Panc1 (cell line): ENCODE results near the gene BCL2L12. TPM values are rescaled to one million over a fixed set of nuclear protein-coding genes. Genes with fewer than 3 reads are reported as not detected.

Experiments
- ATAC-seq: fragments of 200-7000 bp; cut with Tn5 transposase; 2 replicates; pipeline ENCODE4 v1.9.1; 2020; ENCODE audit warnings: mild to moderate bottlenecking, moderate library complexity
- BruUV-seq: library from RNA; stranded (reverse); fragments of 400-500 nt; replicated peaks from 2 replicates; lab custom pipeline; 2021; lab: Mats Ljungman, UMichigan
- CTCF ChIA-PET: fragments of 300-600 bp; sonication (Branson Sonifier 250); formaldehyde crosslinking; loops from one replicate; lab custom pipeline; 2022; ENCODE audit warnings: antibody characterized with exemption; lab: Charles Lee
- POLR2A ChIA-PET: fragments of 300-600 bp; sonication (Branson Sonifier 250); formaldehyde crosslinking; loops from one replicate; lab custom pipeline; 2022; ENCODE audit warnings: antibody characterized with exemption; lab: Charles Lee
- DNase-seq: peaks from one replicate; pipeline ENCODE4 v3.0.0-alpha.2; 2010; ENCODE audit warnings: low read depth, low spot score
- H3K27ac ChIP-seq: 2 replicates; pipeline ENCODE4 v1.5.1; 2011; ENCODE audit warnings: mild to moderate bottlenecking, low read length, inconsistent platforms
- H3K27me3 ChIP-seq: fragments of 200-500 bp; sonication (Bioruptor generic); 2 replicates; pipeline ENCODE4 v1.6.0; 2014; ENCODE audit warnings: low read length, inconsistent platforms; ENCODE audit not compliant: control insufficient read depth, insufficient read depth
- H3K36me3 ChIP-seq: fragments of 200-500 bp; sonication (Bioruptor generic); 2 replicates; pipeline ENCODE4 v1.5.1; 2014; ENCODE audit warnings: inconsistent platforms, mild to moderate bottlenecking, low read length, moderate library complexity; ENCODE audit not compliant: control insufficient read depth, insufficient read depth
- H3K4me1 ChIP-seq: 2 replicates; pipeline ENCODE4 v1.5.1; 2011; ENCODE audit warnings: inconsistent platforms, mild to moderate bottlenecking, low read length, moderate library complexity; ENCODE audit not compliant: control insufficient read depth, insufficient read depth
- H3K4me3 ChIP-seq, 2 experiments: 2 replicates each; pipeline ENCODE4 v1.5.1; 2011 to 2012; ENCODE audit warnings: low read depth in 2 of 2, low read length in 2 of 2, mild to moderate bottlenecking in 2 of 2, inconsistent platforms in 1 of 2, moderate library complexity in 1 of 2
- H3K9me3 ChIP-seq: fragments of 200-500 bp; sonication (Bioruptor generic); 2 replicates; pipeline ENCODE4 v1.5.1; 2014; ENCODE audit warnings: low read depth, mild to moderate bottlenecking, inconsistent platforms, low read length, moderate library complexity; ENCODE audit not compliant: control insufficient read depth, insufficient read depth
- POLR2AphosphoS5 ChIP-seq: IDR thresholded peaks from 2 replicates; pipeline ENCODE4 v1.6.1; 2012; ENCODE audit warnings: mild to moderate bottlenecking, low read depth, low read length, moderate library complexity
- SIN3A ChIP-seq: IDR thresholded peaks from 2 replicates; pipeline ENCODE4 v1.6.1; 2012; ENCODE audit warnings: low read depth, mild to moderate bottlenecking, low read length, moderate library complexity, borderline replicate concordance; ENCODE audit not compliant: insufficient read depth
- TCF7L2 ChIP-seq: IDR thresholded peaks from 2 replicates; pipeline ENCODE4 v1.6.1; 2011; ENCODE audit warnings: mild to moderate bottlenecking, low read depth, low read length, inconsistent platforms
- in situ Hi-C: cut with HindIII; loops from 2 replicates; pipeline ENCODE4 v1.10.0; 2016; ENCODE audit warnings: low sequenced_read_pairs, low pct_unique_long_range_greater_than_20kb
- intact Hi-C: fragments of 100-400 bp; cut with micrococcal nuclease; formaldehyde crosslinking; loops from one replicate; pipeline ENCODE4 v1.10.0; 2022; ENCODE audit not compliant: unreplicated experiment
- total RNA-seq: library from RNA; stranded (reverse); gene quantifications from one replicate; pipeline ENCODE4 v1.2.1, GENCODE V29; 2021; ENCODE audit not compliant: unreplicated experiment
- TF ChIP-seq, protein P1 (sequence below): fragments of 450-650 bp; IDR thresholded peaks from 2 replicates; pipeline ENCODE4 v1.5.1; 2017; ENCODE audit warnings: mild to moderate bottlenecking
- TF ChIP-seq, protein P2 (sequence below), 2 experiments: IDR thresholded peaks; 2 replicates each; pipeline ENCODE4 v1.6.1; 2011 to 2012; ENCODE audit warnings: low read depth in 2 of 2, control low read depth in 1 of 2, low read length in 1 of 2, mild to moderate bottlenecking in 1 of 2, moderate library complexity in 1 of 2; ENCODE audit not compliant: insufficient read depth in 1 of 2

Gene BCL2L12
- total RNA-seq, 1 experiment from 2014 or later, result 69.6 TPM

DNA sequence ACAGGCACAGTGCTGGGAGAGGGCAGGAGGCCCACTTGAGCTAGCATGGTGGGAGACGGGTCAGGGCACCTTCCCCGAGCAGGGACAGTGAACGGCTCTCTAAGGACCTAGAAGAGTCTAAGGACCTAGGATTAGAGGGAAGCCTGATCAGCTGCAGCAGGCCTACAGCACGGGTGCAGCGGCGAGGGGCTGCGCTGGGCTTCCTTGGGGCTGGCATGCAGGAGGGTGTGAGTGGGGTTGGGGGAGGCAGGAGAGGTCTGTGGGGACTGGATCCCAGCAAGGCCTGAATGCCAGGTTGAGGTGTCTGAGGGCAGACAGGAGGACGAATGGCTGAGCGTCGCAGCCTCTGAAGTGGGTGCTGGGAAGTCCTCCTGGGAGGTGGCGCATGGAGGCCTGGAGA is 20.1 kb upstream of the BCL2L12 start:
- in situ Hi-C loops (no loop called here), intact Hi-C loops (no loop called here)
- ChIA-PET CTCF (interaction anchor here (0.6 kb wide), 1 partner anchor 118 kb away, joined by 4 read pairs; the partner anchor contains the start of gene RCN3), POLR2A (no interaction called here)
- DNase-seq, result no peak
- Histone ChIP-seq H3K27ac (no peak overlapping the region), H3K36me3 (peaks cover 4% of the 10 kb centered on the region; the same call in 1 of the 2 replicates), H3K9me3 (no peaks in the 10 kb centered on the region), H3K4me3 (no peak overlapping the region), H3K4me1 (peaks cover 13% of the 10 kb centered on the region), H3K27me3 (no peaks in the 10 kb centered on the region)
- ATAC-seq, result no peak
- TF ChIP-seq, protein P1, sequence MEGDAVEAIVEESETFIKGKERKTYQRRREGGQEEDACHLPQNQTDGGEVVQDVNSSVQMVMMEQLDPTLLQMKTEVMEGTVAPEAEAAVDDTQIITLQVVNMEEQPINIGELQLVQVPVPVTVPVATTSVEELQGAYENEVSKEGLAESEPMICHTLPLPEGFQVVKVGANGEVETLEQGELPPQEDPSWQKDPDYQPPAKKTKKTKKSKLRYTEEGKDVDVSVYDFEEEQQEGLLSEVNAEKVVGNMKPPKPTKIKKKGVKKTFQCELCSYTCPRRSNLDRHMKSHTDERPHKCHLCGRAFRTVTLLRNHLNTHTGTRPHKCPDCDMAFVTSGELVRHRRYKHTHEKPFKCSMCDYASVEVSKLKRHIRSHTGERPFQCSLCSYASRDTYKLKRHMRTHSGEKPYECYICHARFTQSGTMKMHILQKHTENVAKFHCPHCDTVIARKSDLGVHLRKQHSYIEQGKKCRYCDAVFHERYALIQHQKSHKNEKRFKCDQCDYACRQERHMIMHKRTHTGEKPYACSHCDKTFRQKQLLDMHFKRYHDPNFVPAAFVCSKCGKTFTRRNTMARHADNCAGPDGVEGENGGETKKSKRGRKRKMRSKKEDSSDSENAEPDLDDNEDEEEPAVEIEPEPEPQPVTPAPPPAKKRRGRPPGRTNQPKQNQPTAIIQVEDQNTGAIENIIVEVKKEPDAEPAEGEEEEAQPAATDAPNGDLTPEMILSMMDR, result no peak
- TF ChIP-seq SIN3A (no peak), TCF7L2 (no peak), POLR2AphosphoS5 (no peak)
- TF ChIP-seq, protein P2, sequence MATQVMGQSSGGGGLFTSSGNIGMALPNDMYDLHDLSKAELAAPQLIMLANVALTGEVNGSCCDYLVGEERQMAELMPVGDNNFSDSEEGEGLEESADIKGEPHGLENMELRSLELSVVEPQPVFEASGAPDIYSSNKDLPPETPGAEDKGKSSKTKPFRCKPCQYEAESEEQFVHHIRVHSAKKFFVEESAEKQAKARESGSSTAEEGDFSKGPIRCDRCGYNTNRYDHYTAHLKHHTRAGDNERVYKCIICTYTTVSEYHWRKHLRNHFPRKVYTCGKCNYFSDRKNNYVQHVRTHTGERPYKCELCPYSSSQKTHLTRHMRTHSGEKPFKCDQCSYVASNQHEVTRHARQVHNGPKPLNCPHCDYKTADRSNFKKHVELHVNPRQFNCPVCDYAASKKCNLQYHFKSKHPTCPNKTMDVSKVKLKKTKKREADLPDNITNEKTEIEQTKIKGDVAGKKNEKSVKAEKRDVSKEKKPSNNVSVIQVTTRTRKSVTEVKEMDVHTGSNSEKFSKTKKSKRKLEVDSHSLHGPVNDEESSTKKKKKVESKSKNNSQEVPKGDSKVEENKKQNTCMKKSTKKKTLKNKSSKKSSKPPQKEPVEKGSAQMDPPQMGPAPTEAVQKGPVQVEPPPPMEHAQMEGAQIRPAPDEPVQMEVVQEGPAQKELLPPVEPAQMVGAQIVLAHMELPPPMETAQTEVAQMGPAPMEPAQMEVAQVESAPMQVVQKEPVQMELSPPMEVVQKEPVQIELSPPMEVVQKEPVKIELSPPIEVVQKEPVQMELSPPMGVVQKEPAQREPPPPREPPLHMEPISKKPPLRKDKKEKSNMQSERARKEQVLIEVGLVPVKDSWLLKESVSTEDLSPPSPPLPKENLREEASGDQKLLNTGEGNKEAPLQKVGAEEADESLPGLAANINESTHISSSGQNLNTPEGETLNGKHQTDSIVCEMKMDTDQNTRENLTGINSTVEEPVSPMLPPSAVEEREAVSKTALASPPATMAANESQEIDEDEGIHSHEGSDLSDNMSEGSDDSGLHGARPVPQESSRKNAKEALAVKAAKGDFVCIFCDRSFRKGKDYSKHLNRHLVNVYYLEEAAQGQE (IDR thresholded peaks at IDR 0.05; ENCODE audit: insufficient read depth in 1 of 2, low read depth in 2 of 2, low read length in 1 of 2), result no peak
- BruUV-seq, result no TSS peak

DNA sequence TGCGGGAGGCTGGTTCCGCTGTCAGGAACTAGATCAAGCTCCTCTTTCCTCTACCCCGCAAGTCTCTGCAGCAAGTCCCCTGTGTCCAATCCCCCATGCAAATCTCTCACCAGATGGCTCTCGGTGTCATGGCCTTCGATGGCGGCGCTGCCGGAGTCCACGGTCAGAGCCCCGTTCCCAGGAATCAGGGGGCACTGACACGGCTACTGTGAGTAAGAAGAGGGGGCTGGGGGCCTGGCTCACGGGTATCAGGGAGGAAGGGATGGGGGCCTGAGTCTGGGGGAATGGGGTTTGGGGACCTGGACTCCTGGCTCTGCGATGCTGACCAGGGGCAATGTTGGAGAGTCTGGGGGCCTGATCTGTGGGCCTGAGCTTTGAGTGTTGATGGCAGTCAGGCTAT is 19.7 kb upstream of the BCL2L12 start:
- BruUV-seq, result no TSS peak
- peaks cover 13% of the 10 kb centered on the region for H3K4me1 ChIP-seq
- DNase-seq (no peak), ATAC-seq (no peak)
- intact Hi-C loops, result no loop called here
- H3K9me3 ChIP-seq, result no peaks in the 10 kb centered on the region
- no peaks in the 10 kb centered on the region for H3K27me3 ChIP-seq
- CTCF ChIA-PET, result no interaction called here
- POLR2A ChIA-PET, result no interaction called here
- H3K36me3 ChIP-seq, result peaks cover 4% of the 10 kb centered on the region; the same call in 1 of the 2 replicates
- no peak overlapping the region for H3K4me3 ChIP-seq
- in situ Hi-C loops, result no loop called here
- TF ChIP-seq TCF7L2 (no peak), SIN3A (no peak), POLR2AphosphoS5 (no peak)
- TF ChIP-seq, protein P2 (IDR thresholded peaks at IDR 0.05; ENCODE audit: insufficient read depth in 1 of 2, low read depth in 2 of 2, low read length in 1 of 2), result no peak
- TF ChIP-seq, protein P1, result no peak
- no peak overlapping the region for H3K27ac ChIP-seq
